PFSK-1 (cell line): ENCODE results near the gene EEF1AKMT3.

Experiments used
- POLR2AphosphoS5 ChIP-seq: IDR thresholded peaks from 2 replicates; pipeline ENCODE4 v1.6.1; 2012; ENCODE audit warnings: low read depth, mild to moderate bottlenecking, control low read depth, low read length, moderate library complexity
- TAF1 ChIP-seq: IDR thresholded peaks from 2 replicates; pipeline ENCODE4 v1.6.1; 2012; ENCODE audit warnings: low read length, control low read depth, borderline replicate concordance; ENCODE audit not compliant: insufficient read depth
- TF ChIP-seq, protein P1 (sequence below), 2 experiments: IDR thresholded peaks; 2 replicates each; pipeline versions ENCODE4 v1.6.1 to v1.8.0; 2011 to 2012; ENCODE audit warnings: low read depth in 2 of 2, low read length in 2 of 2, control low read depth in 1 of 2, inconsistent platforms in 1 of 2, mild to moderate bottlenecking in 1 of 2, moderate library complexity in 1 of 2; ENCODE audit not compliant: insufficient read depth in 1 of 2

DNA sequence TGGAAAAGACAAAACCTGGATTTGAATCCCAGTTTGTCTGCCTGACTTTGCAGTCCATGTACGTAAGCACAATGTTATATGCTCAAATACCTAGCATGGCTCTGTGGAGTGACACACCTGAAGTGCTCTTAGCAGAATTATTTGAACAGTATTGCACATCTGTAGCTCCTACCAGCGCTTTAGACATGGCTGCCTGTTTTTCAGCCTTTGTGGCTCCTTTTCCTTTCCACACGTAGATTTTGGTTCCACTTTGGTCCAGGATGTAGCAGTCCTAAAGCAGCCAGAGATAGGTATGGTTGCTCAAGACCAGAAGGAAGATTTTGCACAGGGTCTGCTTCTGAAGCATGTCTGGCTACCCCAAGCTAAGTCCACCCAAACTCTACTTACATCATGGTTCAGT lies 37.0 kb downstream of the EEF1AKMT3 start:
- TF ChIP-seq POLR2AphosphoS5: no peak
- TF ChIP-seq TAF1: no peak
- TF ChIP-seq, protein P1, sequence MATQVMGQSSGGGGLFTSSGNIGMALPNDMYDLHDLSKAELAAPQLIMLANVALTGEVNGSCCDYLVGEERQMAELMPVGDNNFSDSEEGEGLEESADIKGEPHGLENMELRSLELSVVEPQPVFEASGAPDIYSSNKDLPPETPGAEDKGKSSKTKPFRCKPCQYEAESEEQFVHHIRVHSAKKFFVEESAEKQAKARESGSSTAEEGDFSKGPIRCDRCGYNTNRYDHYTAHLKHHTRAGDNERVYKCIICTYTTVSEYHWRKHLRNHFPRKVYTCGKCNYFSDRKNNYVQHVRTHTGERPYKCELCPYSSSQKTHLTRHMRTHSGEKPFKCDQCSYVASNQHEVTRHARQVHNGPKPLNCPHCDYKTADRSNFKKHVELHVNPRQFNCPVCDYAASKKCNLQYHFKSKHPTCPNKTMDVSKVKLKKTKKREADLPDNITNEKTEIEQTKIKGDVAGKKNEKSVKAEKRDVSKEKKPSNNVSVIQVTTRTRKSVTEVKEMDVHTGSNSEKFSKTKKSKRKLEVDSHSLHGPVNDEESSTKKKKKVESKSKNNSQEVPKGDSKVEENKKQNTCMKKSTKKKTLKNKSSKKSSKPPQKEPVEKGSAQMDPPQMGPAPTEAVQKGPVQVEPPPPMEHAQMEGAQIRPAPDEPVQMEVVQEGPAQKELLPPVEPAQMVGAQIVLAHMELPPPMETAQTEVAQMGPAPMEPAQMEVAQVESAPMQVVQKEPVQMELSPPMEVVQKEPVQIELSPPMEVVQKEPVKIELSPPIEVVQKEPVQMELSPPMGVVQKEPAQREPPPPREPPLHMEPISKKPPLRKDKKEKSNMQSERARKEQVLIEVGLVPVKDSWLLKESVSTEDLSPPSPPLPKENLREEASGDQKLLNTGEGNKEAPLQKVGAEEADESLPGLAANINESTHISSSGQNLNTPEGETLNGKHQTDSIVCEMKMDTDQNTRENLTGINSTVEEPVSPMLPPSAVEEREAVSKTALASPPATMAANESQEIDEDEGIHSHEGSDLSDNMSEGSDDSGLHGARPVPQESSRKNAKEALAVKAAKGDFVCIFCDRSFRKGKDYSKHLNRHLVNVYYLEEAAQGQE (IDR thresholded peaks at IDR 0.05; ENCODE audit: insufficient read depth in 1 of 2, low read depth in 2 of 2, low read length in 2 of 2): no peak
